Measurements from ENCODE around the gene SIM1.

The SIM1 gene

GRCh38 chr6:100449239-100449691 is 15.5 kb downstream of the SIM1 start:
- H3K4me2 ChIP-seq (ENCODE audit: low read depth, low read length, poor library complexity, severe bottlenecking), result no peak overlapping the region
- no peaks in the 10 kb centered on the region for H3F3A ChIP-seq (ENCODE audit: insufficient read depth)
- no peaks in the 10 kb centered on the region for H3K9me2 ChIP-seq (replicated peaks; ENCODE audit: insufficient read depth, low read length)
- H3K9me3 ChIP-seq (ENCODE audit: insufficient read depth, low read length), result no peaks in the 10 kb centered on the region
- no peak overlapping the region for H3K9ac ChIP-seq (ENCODE audit: low read length)
- H2AFZ ChIP-seq (ENCODE audit: low read depth, low read length, severe bottlenecking), result no peak overlapping the region
- no peaks in the 10 kb centered on the region for H4K20me1 ChIP-seq (ENCODE audit: low read depth, low read length)
- H3K36me3 ChIP-seq (ENCODE audit: low read length), result no peaks in the 10 kb centered on the region
- no peak overlapping the region for H3K4me3 ChIP-seq (ENCODE audit: insufficient read depth, low read length, poor library complexity, severe bottlenecking)
- no peaks in the 10 kb centered on the region for H3K79me2 ChIP-seq (ENCODE audit: insufficient read depth, low read length)
- no peaks in the 10 kb centered on the region for H3K27me3 ChIP-seq (ENCODE audit: low read length)
- TF ChIP-seq, protein P1, sequence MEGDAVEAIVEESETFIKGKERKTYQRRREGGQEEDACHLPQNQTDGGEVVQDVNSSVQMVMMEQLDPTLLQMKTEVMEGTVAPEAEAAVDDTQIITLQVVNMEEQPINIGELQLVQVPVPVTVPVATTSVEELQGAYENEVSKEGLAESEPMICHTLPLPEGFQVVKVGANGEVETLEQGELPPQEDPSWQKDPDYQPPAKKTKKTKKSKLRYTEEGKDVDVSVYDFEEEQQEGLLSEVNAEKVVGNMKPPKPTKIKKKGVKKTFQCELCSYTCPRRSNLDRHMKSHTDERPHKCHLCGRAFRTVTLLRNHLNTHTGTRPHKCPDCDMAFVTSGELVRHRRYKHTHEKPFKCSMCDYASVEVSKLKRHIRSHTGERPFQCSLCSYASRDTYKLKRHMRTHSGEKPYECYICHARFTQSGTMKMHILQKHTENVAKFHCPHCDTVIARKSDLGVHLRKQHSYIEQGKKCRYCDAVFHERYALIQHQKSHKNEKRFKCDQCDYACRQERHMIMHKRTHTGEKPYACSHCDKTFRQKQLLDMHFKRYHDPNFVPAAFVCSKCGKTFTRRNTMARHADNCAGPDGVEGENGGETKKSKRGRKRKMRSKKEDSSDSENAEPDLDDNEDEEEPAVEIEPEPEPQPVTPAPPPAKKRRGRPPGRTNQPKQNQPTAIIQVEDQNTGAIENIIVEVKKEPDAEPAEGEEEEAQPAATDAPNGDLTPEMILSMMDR (IDR thresholded peaks at IDR 0.05; ENCODE audit: insufficient read depth, low read length, poor library complexity, severe bottlenecking), result no peak
- TF ChIP-seq EZH2phosphoT487 (conservative IDR thresholded peaks at IDR 0.05; ENCODE audit: low read length), result no peak
- H3K27ac ChIP-seq (ENCODE audit: low read depth, low read length), result no peak overlapping the region

GRCh38 chr6:100447900-100448748 is 16.6 kb downstream of the SIM1 start:
- Histone ChIP-seq H3K9me2 (replicated peaks; ENCODE audit: insufficient read depth, low read length) (no peaks in the 10 kb centered on the region), H4K20me1 (ENCODE audit: low read depth, low read length) (no peaks in the 10 kb centered on the region), H2AFZ (ENCODE audit: low read depth, low read length, severe bottlenecking) (no peak overlapping the region), H3K27me3 (ENCODE audit: low read length) (no peaks in the 10 kb centered on the region), H3K9me3 (ENCODE audit: insufficient read depth, low read length) (no peaks in the 10 kb centered on the region), H3F3A (ENCODE audit: insufficient read depth) (no peaks in the 10 kb centered on the region), H3K9ac (ENCODE audit: low read length) (no peak overlapping the region), H3K27ac (ENCODE audit: low read depth, low read length) (no peak overlapping the region), H3K4me3 (ENCODE audit: insufficient read depth, low read length, poor library complexity, severe bottlenecking) (no peak overlapping the region), H3K4me2 (ENCODE audit: low read depth, low read length, poor library complexity, severe bottlenecking) (no peak overlapping the region), H3K36me3 (ENCODE audit: low read length) (no peaks in the 10 kb centered on the region), H3K79me2 (ENCODE audit: insufficient read depth, low read length) (no peaks in the 10 kb centered on the region)
- no peak for TF ChIP-seq EZH2phosphoT487 (conservative IDR thresholded peaks at IDR 0.05; ENCODE audit: low read length)
- TF ChIP-seq, protein P1 (IDR thresholded peaks at IDR 0.05; ENCODE audit: insufficient read depth, low read length, poor library complexity, severe bottlenecking), result no peak

DNA sequence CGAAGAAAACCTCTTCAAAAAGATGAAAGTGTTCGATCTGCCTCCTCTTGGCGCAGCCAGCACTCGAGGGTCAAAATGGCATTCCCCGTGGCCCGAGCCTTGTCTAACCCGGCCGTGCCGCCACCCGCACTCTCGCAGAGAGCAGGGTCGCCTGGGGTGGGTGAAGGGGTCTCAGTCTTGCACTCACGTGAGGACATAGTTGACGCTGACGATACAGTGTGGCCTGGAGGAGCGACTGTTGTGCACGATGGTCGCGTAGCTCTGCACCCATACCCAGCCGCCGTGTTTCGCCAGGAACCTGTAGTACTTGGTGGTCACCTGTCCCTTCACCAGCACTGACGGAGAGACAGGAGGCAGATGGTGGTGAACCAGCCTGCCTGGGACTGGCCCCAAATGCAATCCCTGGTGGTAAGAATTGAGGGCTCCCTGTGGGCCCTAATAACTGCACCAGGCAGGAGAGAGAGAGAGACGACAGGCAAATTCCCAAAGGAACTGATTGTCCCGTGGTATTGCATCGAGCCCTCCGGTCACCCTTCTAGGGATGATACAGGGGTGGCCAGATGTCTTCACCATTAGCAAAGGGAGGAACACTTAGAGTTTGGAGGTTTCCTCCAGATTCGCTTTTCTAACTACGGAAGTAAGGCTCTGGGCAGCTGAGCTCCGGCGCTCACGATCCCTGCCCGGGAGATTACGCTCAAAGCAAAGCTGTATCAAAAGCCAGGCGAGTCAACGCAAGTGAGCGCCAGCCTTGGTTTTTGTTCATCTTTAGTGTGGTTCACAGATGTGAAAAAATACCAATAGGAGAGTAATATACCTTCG is 17.4 kb downstream of the SIM1 start:
- no peak overlapping the region for H3K4me3 ChIP-seq (ENCODE audit: insufficient read depth, low read length, poor library complexity, severe bottlenecking)
- H3F3A ChIP-seq (ENCODE audit: insufficient read depth), result no peaks in the 10 kb centered on the region
- no peak overlapping the region for H3K4me2 ChIP-seq (ENCODE audit: low read depth, low read length, poor library complexity, severe bottlenecking)
- no peak overlapping the region for H3K27ac ChIP-seq (ENCODE audit: low read depth, low read length)
- H3K9me2 ChIP-seq (replicated peaks; ENCODE audit: insufficient read depth, low read length), result no peaks in the 10 kb centered on the region
- no peaks in the 10 kb centered on the region for H3K79me2 ChIP-seq (ENCODE audit: insufficient read depth, low read length)
- no peaks in the 10 kb centered on the region for H3K9me3 ChIP-seq (ENCODE audit: insufficient read depth, low read length)
- no peaks in the 10 kb centered on the region for H4K20me1 ChIP-seq (ENCODE audit: low read depth, low read length)
- H2AFZ ChIP-seq (ENCODE audit: low read depth, low read length, severe bottlenecking), result no peak overlapping the region
- TF ChIP-seq EZH2phosphoT487 (conservative IDR thresholded peaks at IDR 0.05; ENCODE audit: low read length), result no peak
- TF ChIP-seq, protein P1 (IDR thresholded peaks at IDR 0.05; ENCODE audit: insufficient read depth, low read length, poor library complexity, severe bottlenecking), result no peak
- H3K9ac ChIP-seq (ENCODE audit: low read length), result no peak overlapping the region
- no peaks in the 10 kb centered on the region for H3K36me3 ChIP-seq (ENCODE audit: low read length)
- H3K27me3 ChIP-seq (ENCODE audit: low read length), result no peaks in the 10 kb centered on the region

Measured in SU-DHL-6 (cell line).